ENCODE results near the gene MUC5B. TPM values are rescaled to one million over a fixed set of nuclear protein-coding genes. Genes with fewer than 3 reads are reported as not detected.

The MUC5B gene
- total RNA-seq, 1 donor from 2014 or later, result not detected

GRCh38 chr11:1300121-1300520, 77.3 kb downstream of the MUC5B start:
- no peak for TF ChIP-seq CTCF (IDR thresholded peaks at IDR 0.05; ENCODE audit: borderline replicate concordance)
- H3K36me3 ChIP-seq, result peaks cover 8% of the 10 kb centered on the region
- peaks cover 73% of the 10 kb centered on the region for H3K4me1 ChIP-seq
- H3K9me3 ChIP-seq (replicated peaks), result no peaks in the 10 kb centered on the region
- no peaks in the 10 kb centered on the region for H3K27me3 ChIP-seq (ENCODE audit: low read depth)
- H3K4me3 ChIP-seq, result no peak overlapping the region
- DNase-seq, result no peak
- H3K27ac ChIP-seq (replicated peaks), result no peak overlapping the region
- intact Hi-C loops (cut with micrococcal nuclease), result no loop called here

- intact Hi-C loops (cut with micrococcal nuclease), result no loop called here
- Histone ChIP-seq H3K4me1 (peaks cover 77% of the 10 kb centered on the region), H3K36me3 (peaks cover 6% of the 10 kb centered on the region), H3K27ac (replicated peaks) (no peak overlapping the region), H3K4me3 (no peak overlapping the region), H3K27me3 (ENCODE audit: low read depth) (no peaks in the 10 kb centered on the region), H3K9me3 (replicated peaks) (no peaks in the 10 kb centered on the region)
- TF ChIP-seq CTCF (IDR thresholded peaks at IDR 0.05; ENCODE audit: borderline replicate concordance), result no peak
- no peak for DNase-seq
These were observed 77.8 kb downstream of the MUC5B start for GRCh38 chr11:1300569-1301187.

- peaks cover 7% of the 10 kb centered on the region for H3K36me3 ChIP-seq
- H3K4me1 ChIP-seq, result peaks cover 81% of the 10 kb centered on the region
- H3K4me3 ChIP-seq, result no peak overlapping the region
- intact Hi-C loops (cut with micrococcal nuclease), result no loop called here
- no peak for TF ChIP-seq CTCF (IDR thresholded peaks at IDR 0.05; ENCODE audit: borderline replicate concordance)
- no peak for DNase-seq
- no peak overlapping the region for H3K27ac ChIP-seq (replicated peaks)
- no peaks in the 10 kb centered on the region for H3K27me3 ChIP-seq (ENCODE audit: low read depth)
- no peaks in the 10 kb centered on the region for H3K9me3 ChIP-seq (replicated peaks)
These were observed 78.5 kb downstream of the MUC5B start for GRCh38 chr11:1301220-1302000.

GRCh38 chr11:1302041-1302460, 79.2 kb downstream of the MUC5B start:
- Histone ChIP-seq H3K27ac (replicated peaks) (no peak overlapping the region), H3K36me3 (peaks cover 7% of the 10 kb centered on the region), H3K4me3 (no peak overlapping the region), H3K9me3 (replicated peaks) (no peaks in the 10 kb centered on the region), H3K4me1 (peaks cover 86% of the 10 kb centered on the region), H3K27me3 (ENCODE audit: low read depth) (no peaks in the 10 kb centered on the region)
- intact Hi-C loops (cut with micrococcal nuclease), result no loop called here
- DNase-seq, result no peak
- TF ChIP-seq CTCF (IDR thresholded peaks at IDR 0.05; ENCODE audit: borderline replicate concordance), result no peak

- no peak for TF ChIP-seq CTCF (IDR thresholded peaks at IDR 0.05; ENCODE audit: borderline replicate concordance)
- Histone ChIP-seq H3K4me1 (peaks cover 86% of the 10 kb centered on the region), H3K27ac (replicated peaks) (no peak overlapping the region), H3K9me3 (replicated peaks) (no peaks in the 10 kb centered on the region), H3K36me3 (peaks cover 7% of the 10 kb centered on the region), H3K4me3 (no peak overlapping the region), H3K27me3 (ENCODE audit: low read depth) (no peaks in the 10 kb centered on the region)
- intact Hi-C loops (cut with micrococcal nuclease), result no loop called here
- DNase-seq, result no peak
These were observed 79.7 kb downstream of the MUC5B start for GRCh38 chr11:1302461-1303125.
